Thyroid gland (tissue), 4 donors: ENCODE results near the gene RAB4B.

Experiments used
- POLR2A ChIP-seq, 2 donors: fragments of 450-650 bp; IDR thresholded peaks; one replicate each; pipeline ENCODE4 v1.6.1; 2017; ENCODE audit warnings: antibody characterized with exemption in 2 of 2, mild to moderate bottlenecking in 2 of 2, moderate library complexity in 1 of 2
- TF ChIP-seq, protein P1 (sequence below), 6 experiments: fragments of 200-600 bp in 3 of 6; fragments of 450-650 bp in 3 of 6; sonication (generic) in 3 of 6; IDR thresholded peaks; one replicate each; pipeline ENCODE4 v1.5.1; 2016 to 2019; ENCODE audit warnings: antibody characterized with exemption in 6 of 6, mild to moderate bottlenecking in 2 of 6, inconsistent platforms in 1 of 6, moderate library complexity in 1 of 6

DNA sequence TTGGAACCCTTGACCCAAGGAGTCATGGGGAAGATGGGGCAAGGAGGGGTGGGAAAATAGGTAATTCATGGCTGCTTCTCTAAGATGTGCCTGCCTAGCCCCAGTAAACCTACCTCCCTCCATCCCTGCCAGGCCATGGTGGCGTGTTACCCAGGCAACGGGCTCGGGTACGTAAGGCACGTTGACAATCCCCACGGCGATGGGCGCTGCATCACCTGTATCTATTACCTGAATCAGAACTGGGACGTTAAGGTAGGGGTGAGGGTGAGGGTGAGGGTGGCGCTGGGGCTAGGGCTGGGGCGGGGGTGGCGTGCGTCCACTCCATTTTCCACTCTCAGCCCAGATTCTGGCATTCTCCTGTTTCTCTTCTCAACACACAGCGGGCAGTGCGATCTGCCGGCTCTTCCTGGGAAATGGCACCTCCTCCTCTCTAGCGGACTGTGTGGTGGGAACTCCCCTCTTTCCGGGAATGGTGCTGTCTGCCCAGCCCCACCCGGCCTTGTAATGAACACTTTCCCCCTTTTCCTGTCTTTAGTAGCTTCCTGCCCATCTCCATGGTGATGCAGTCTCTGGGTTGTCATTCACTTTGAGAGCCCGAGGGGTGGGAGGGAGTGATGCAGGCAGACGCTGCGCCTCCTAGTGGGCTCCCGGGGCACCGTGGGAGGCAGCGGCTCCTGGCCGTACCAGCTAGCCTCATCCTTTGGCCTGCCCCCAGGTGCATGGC lies 28.5 kb downstream of the RAB4B start:
- no peak for TF ChIP-seq POLR2A (IDR thresholded peaks at IDR 0.05)
- TF ChIP-seq, protein P1, sequence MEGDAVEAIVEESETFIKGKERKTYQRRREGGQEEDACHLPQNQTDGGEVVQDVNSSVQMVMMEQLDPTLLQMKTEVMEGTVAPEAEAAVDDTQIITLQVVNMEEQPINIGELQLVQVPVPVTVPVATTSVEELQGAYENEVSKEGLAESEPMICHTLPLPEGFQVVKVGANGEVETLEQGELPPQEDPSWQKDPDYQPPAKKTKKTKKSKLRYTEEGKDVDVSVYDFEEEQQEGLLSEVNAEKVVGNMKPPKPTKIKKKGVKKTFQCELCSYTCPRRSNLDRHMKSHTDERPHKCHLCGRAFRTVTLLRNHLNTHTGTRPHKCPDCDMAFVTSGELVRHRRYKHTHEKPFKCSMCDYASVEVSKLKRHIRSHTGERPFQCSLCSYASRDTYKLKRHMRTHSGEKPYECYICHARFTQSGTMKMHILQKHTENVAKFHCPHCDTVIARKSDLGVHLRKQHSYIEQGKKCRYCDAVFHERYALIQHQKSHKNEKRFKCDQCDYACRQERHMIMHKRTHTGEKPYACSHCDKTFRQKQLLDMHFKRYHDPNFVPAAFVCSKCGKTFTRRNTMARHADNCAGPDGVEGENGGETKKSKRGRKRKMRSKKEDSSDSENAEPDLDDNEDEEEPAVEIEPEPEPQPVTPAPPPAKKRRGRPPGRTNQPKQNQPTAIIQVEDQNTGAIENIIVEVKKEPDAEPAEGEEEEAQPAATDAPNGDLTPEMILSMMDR (IDR thresholded peaks at IDR 0.05) = peak in 5 of 6 experiments; percentile 33 to 56 (median 44)
